GM12801 (cell line): ENCODE measurements around the gene PABPN1.

Experiments used
- CTCF ChIP-seq: IDR thresholded peaks from one replicate; pipeline ENCODE4 v1.5.1; 2011; ENCODE audit warnings: control low read depth; ENCODE audit not compliant: insufficient read length; ENCODE audit errors: extremely low read depth

The PABPN1 gene

GRCh38 chr14:23286020-23286901 lies 35.0 kb upstream of the PABPN1 start, which contains the start of gene HOMEZ:
TSS of gene HOMEZ (minus strand) at chr14:23286132. CDS start at chr14:23285952, 180 bp downstream.
- TF ChIP-seq CTCF = no peak

- no peak for TF ChIP-seq CTCF
These were observed 34.3 kb upstream of the PABPN1 start for GRCh38 chr14:23286902-23287479.

- TF ChIP-seq CTCF = no peak
These were observed 26.3 kb upstream of the PABPN1 start for GRCh38 chr14:23294734-23295561.

- TF ChIP-seq CTCF = no peak
These were observed 25.1 kb upstream of the PABPN1 start for GRCh38 chr14:23296012-23296777.

- TF ChIP-seq CTCF = no peak
These were observed 24.2 kb upstream of the PABPN1 start for GRCh38 chr14:23297096-23297495.

- no peak for TF ChIP-seq CTCF
These were observed 23.5 kb upstream of the PABPN1 start for GRCh38 chr14:23297611-23298277.
